Measurements from ENCODE around the gene FBXO24. TPM values are rescaled to one million over a fixed set of nuclear protein-coding genes. Genes with fewer than 3 reads are reported as not detected.

FBXO24 gene
- total RNA-seq, 1 donor from 2014 or later = 0.49 TPM

DNA sequence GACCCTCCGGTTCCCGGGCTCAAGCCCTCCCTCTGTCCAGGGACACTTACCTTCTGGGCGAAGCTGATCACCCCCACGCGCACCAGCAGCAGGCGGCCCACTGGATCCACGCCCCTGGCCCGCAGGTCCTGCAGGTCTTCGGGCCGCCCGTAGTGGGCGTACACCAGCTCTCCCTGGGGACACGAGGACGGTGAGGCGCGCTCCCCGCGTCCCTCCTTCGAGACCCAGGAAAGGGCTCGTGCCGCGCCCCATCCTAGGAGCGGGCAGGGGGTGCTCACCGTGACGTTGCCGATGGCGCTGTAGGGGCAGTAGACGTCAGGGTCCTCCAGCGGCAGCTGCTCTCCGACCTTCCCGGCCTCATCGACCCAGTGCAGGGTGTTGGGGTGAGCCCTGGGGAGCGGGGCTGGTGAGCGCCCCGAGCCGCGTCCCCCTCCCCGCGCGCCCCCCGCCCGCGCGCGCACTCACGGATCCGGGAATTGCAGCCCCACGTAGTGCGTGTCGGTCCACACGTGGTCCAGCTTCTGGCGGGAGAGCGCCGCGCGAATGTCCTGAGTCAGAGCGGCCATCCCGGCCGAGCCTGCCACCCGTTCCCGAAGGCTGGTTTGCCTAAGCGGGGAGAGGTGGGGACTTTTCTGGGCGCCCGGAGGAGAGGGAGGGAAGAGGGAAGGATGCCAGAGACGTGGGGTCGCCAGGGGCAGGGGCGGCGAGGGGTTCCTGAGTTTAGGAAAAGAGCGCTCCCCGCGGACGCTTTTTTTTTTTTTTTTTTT is 47.0 kb downstream of the FBXO24 start:
- no peak overlapping the region for H3K27ac Mint-ChIP-seq (ENCODE audit: unreplicated experiment)
- TF ChIP-seq, protein P1, sequence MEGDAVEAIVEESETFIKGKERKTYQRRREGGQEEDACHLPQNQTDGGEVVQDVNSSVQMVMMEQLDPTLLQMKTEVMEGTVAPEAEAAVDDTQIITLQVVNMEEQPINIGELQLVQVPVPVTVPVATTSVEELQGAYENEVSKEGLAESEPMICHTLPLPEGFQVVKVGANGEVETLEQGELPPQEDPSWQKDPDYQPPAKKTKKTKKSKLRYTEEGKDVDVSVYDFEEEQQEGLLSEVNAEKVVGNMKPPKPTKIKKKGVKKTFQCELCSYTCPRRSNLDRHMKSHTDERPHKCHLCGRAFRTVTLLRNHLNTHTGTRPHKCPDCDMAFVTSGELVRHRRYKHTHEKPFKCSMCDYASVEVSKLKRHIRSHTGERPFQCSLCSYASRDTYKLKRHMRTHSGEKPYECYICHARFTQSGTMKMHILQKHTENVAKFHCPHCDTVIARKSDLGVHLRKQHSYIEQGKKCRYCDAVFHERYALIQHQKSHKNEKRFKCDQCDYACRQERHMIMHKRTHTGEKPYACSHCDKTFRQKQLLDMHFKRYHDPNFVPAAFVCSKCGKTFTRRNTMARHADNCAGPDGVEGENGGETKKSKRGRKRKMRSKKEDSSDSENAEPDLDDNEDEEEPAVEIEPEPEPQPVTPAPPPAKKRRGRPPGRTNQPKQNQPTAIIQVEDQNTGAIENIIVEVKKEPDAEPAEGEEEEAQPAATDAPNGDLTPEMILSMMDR (IDR thresholded peaks at IDR 0.05; ENCODE audit: partially characterized antibody, unreplicated experiment) = peak; percentile 17
- H3K4me1 Mint-ChIP-seq (ENCODE audit: low read depth, unreplicated experiment) = no peaks in the 10 kb centered on the region
- peaks cover 20% of the 10 kb centered on the region for H3K27me3 Mint-ChIP-seq (ENCODE audit: unreplicated experiment)
- H3K4me3 Mint-ChIP-seq (ENCODE audit: unreplicated experiment) = peak overlapping the region; percentile 86
- DNase-seq = peak; percentile 57
- no peaks in the 10 kb centered on the region for H3K36me3 Mint-ChIP-seq (ENCODE audit: unreplicated experiment)
- H3K9me3 Mint-ChIP-seq (ENCODE audit: unreplicated experiment) = peaks cover 2% of the 10 kb centered on the region

DNA sequence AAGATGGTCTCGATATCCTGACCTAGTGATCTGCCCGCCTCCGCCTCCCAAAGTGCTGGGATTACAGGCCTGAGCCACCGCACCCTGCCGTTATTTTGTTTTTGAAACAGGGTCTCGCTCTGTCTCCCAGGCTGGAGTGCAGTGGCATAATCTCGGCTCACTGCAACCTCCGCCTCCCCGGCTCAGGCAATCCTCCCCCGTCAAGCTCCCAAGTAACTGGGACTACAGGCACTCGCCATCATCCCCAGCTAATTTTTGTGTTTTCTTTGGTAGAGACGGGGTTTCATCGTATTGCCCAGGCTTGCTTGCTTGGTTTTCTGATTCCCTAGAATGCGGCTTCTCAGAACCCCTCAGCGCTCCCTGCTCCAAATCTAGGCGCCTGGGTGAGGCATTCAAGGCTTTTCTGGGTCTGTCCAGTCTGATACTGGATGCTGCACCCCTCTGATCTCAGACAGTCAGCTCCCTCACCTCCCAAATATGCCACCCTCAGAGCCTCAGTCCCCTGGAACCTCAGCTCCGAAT is 53.9 kb downstream of the FBXO24 start:
- no peak overlapping the region for H3K27ac Mint-ChIP-seq (ENCODE audit: unreplicated experiment)
- TF ChIP-seq, protein P1 (IDR thresholded peaks at IDR 0.05; ENCODE audit: partially characterized antibody, unreplicated experiment) = no peak
- H3K4me1 Mint-ChIP-seq (ENCODE audit: low read depth, unreplicated experiment) = peaks cover 3% of the 10 kb centered on the region
- H3K4me3 Mint-ChIP-seq (ENCODE audit: unreplicated experiment) = no peak overlapping the region
- H3K27me3 Mint-ChIP-seq (ENCODE audit: unreplicated experiment) = peaks cover 6% of the 10 kb centered on the region
- peaks cover under 1% of the 10 kb centered on the region for H3K9me3 Mint-ChIP-seq (ENCODE audit: unreplicated experiment)
- no peak for DNase-seq
- H3K36me3 Mint-ChIP-seq (ENCODE audit: unreplicated experiment) = no peaks in the 10 kb centered on the region

DNA sequence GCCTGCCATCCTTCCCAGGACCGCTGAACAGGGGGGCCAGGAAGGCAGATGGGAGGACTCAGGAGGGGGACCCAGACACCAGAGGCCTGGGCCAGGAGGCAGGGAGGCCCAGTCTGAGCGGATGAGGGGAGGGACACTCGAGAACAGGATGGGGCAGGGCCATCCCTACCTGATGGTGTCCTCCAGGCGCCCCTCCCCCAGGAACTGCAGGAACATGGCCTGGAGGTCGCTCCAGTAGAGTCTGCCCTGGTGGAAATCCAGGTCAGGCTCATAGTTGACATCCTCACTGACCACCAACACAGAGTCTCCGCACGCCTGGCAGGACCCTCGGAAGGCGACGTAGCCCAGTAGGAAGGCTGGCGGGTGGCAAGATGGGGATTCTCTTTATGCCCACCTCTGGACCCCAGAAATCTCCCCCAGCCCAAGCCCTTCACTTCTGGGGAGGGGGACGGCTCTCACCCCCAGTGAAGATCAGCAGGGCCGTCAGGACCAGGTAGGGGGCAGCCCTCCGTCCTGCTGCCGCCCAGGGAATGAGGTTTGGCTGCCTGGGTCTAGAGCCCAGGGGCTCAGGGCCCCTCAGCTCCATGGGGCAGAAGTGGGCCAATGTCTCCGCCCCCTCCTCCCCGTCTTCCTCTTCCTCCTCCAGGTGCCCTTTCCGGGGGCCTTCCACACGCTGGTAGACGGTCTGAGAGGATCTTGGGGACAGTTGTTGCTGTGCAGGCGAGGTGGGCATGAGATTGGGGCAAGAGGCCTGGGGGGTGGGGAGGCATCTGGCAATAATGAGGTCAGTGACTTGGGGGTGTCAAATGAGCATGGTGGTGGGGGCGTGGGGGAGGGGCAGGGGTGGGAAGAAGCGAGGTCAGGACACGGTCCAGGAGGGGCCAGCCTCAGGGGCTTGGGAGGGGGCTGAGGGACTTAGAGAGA is 54.7 kb downstream of the FBXO24 start:
- TF ChIP-seq, protein P1 (IDR thresholded peaks at IDR 0.05; ENCODE audit: partially characterized antibody, unreplicated experiment) = no peak
- H3K9me3 Mint-ChIP-seq (ENCODE audit: unreplicated experiment) = peaks cover 2% of the 10 kb centered on the region
- peaks cover 3% of the 10 kb centered on the region for H3K4me1 Mint-ChIP-seq (ENCODE audit: low read depth, unreplicated experiment)
- no peak overlapping the region for H3K4me3 Mint-ChIP-seq (ENCODE audit: unreplicated experiment)
- DNase-seq = no peak
- no peak overlapping the region for H3K27ac Mint-ChIP-seq (ENCODE audit: unreplicated experiment)
- peaks cover 6% of the 10 kb centered on the region for H3K27me3 Mint-ChIP-seq (ENCODE audit: unreplicated experiment)
- H3K36me3 Mint-ChIP-seq (ENCODE audit: unreplicated experiment) = no peaks in the 10 kb centered on the region

DNA sequence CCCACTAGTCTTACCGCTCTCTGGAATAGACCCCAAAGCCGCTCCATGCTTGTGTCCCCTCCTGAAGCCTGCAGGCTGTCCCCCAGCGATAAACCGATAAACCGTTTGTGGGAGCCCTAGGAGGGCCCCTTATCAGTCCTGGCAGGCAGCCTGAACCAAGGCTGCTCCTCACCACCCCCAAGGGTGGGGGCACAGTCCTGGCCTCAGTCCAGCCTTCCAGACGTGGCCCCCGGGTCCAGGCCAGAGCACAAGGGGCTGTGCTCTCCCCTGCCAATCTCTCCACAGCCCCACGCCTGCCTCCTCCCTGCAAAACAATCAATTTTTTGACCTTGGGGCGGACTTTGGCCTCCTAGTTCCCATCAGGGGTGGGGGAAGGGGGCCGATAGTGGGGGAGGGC is 55.3 kb downstream of the FBXO24 start, which contains the start of gene TFR2:
TSS of gene TFR2 (minus strand) at position 90 of the 397 bp plus-strand sequence. CDS start at position 47, 43 bp downstream.
- peaks cover 6% of the 10 kb centered on the region for H3K27me3 Mint-ChIP-seq (ENCODE audit: unreplicated experiment)
- H3K27ac Mint-ChIP-seq (ENCODE audit: unreplicated experiment) = no peak within 1 kb of the TSS
- peaks cover 2% of the 10 kb centered on the region for H3K9me3 Mint-ChIP-seq (ENCODE audit: unreplicated experiment)
- no peak for DNase-seq
- TF ChIP-seq, protein P1 (IDR thresholded peaks at IDR 0.05; ENCODE audit: partially characterized antibody, unreplicated experiment) = no peak
- H3K4me3 Mint-ChIP-seq (ENCODE audit: unreplicated experiment) = peak within 1 kb of the TSS; percentile 25
- H3K36me3 Mint-ChIP-seq (ENCODE audit: unreplicated experiment) = no peaks in the 10 kb centered on the region
- H3K4me1 Mint-ChIP-seq (ENCODE audit: low read depth, unreplicated experiment) = peaks cover 3% of the 10 kb centered on the region

Measured in glutamatergic neuron (in vitro differentiated cells).